Fibroblast of pulmonary artery (primary cell): ENCODE data around the gene PAQR5.

Experiments
- DNase-seq: peaks from one replicate; pipeline ENCODE4 v3.0.0-alpha.2; 2010; ENCODE audit warnings: low read depth
- H3K4me3 ChIP-seq: replicated peaks from 2 replicates; pipeline ENCODE4 v1.5.1; 2011; ENCODE audit warnings: low read depth, mild to moderate bottlenecking, control low read depth, low read length, moderate library complexity
- CTCF ChIP-seq: IDR thresholded peaks from 2 replicates; pipeline ENCODE4 v1.5.1; 2011; ENCODE audit warnings: mild to moderate bottlenecking, control low read depth, low read length, inconsistent platforms; ENCODE audit errors: missing control alignments

PAQR5 gene

GRCh38 chr15:69302929-69303328 lies 4.2 kb downstream of the PAQR5 start:
- DNase-seq: no peak
- TF ChIP-seq CTCF: no peak
- H3K4me3 ChIP-seq: no peak overlapping the region

- TF ChIP-seq CTCF: peak; percentile 18
- peak; percentile 24 for DNase-seq
- H3K4me3 ChIP-seq: no peak overlapping the region
These were observed 4.8 kb downstream of the PAQR5 start for GRCh38 chr15:69303337-69304181.

- no peak overlapping the region for H3K4me3 ChIP-seq
- peak; percentile 86 for DNase-seq
- TF ChIP-seq CTCF: no peak
These were observed 5.5 kb downstream of the PAQR5 start for GRCh38 chr15:69304182-69304545.

GRCh38 chr15:69305204-69305931 lies 6.7 kb downstream of the PAQR5 start:
- no peak overlapping the region for H3K4me3 ChIP-seq
- TF ChIP-seq CTCF: no peak
- peak; percentile 90 for DNase-seq

- TF ChIP-seq CTCF: no peak
These were observed 7.3 kb downstream of the PAQR5 start for GRCh38 chr15:69305933-69306568.

GRCh38 chr15:69307939-69308338 lies 9.2 kb downstream of the PAQR5 start:
- H3K4me3 ChIP-seq: no peak overlapping the region
- no peak for TF ChIP-seq CTCF
- no peak for DNase-seq

More at GRCh38 chr15:69305933-69306568, 7.3 kb downstream of the PAQR5 start:
- no peak for DNase-seq
- H3K4me3 ChIP-seq: no peak overlapping the region
